ENCODE results near the gene LRRC75A. TPM values are rescaled to one million over a fixed set of nuclear protein-coding genes. Genes with fewer than 3 reads are reported as not detected.

The LRRC75A gene
- total RNA-seq, 1 donor from 2014 or later, result 7.3 TPM

- peaks cover 16% of the 10 kb centered on the region for H3K4me1 Mint-ChIP-seq (ENCODE audit: low read depth, unreplicated experiment)
- H3K27me3 Mint-ChIP-seq (ENCODE audit: unreplicated experiment), result peaks cover 2% of the 10 kb centered on the region
- no peak overlapping the region for H3K27ac Mint-ChIP-seq (ENCODE audit: unreplicated experiment)
- DNase-seq, result no peak
- H3K36me3 Mint-ChIP-seq (ENCODE audit: unreplicated experiment), result no peaks in the 10 kb centered on the region
- no peak overlapping the region for H3K4me3 Mint-ChIP-seq (ENCODE audit: unreplicated experiment)
- no peak for TF ChIP-seq CTCF (IDR thresholded peaks at IDR 0.05; ENCODE audit: partially characterized antibody, unreplicated experiment)
- H3K9me3 Mint-ChIP-seq (ENCODE audit: unreplicated experiment), result peaks cover 3% of the 10 kb centered on the region
These were observed 19.5 kb downstream of the LRRC75A start for GRCh38 chr17:16472539-16472938.

- no peaks in the 10 kb centered on the region for H3K36me3 Mint-ChIP-seq (ENCODE audit: unreplicated experiment)
- DNase-seq, result no peak
- no peak overlapping the region for H3K4me3 Mint-ChIP-seq (ENCODE audit: unreplicated experiment)
- peaks cover 3% of the 10 kb centered on the region for H3K9me3 Mint-ChIP-seq (ENCODE audit: unreplicated experiment)
- peaks cover 17% of the 10 kb centered on the region for H3K4me1 Mint-ChIP-seq (ENCODE audit: low read depth, unreplicated experiment)
- no peak for TF ChIP-seq CTCF (IDR thresholded peaks at IDR 0.05; ENCODE audit: partially characterized antibody, unreplicated experiment)
- H3K27ac Mint-ChIP-seq (ENCODE audit: unreplicated experiment), result peak overlapping the region; percentile 34
- H3K27me3 Mint-ChIP-seq (ENCODE audit: unreplicated experiment), result peaks cover 5% of the 10 kb centered on the region
These were observed 20.7 kb downstream of the LRRC75A start for GRCh38 chr17:16471295-16471694.

GRCh38 chr17:16470265-16470664 is 21.7 kb downstream of the LRRC75A start:
- no peak for TF ChIP-seq CTCF (IDR thresholded peaks at IDR 0.05; ENCODE audit: partially characterized antibody, unreplicated experiment)
- Mint-ChIP-seq H3K27ac (ENCODE audit: unreplicated experiment) (peak overlapping the region; percentile 77), H3K27me3 (ENCODE audit: unreplicated experiment) (peaks cover 7% of the 10 kb centered on the region), H3K4me3 (ENCODE audit: unreplicated experiment) (peak overlapping the region; percentile 37), H3K9me3 (ENCODE audit: unreplicated experiment) (peaks cover 3% of the 10 kb centered on the region), H3K4me1 (ENCODE audit: low read depth, unreplicated experiment) (peaks cover 18% of the 10 kb centered on the region), H3K36me3 (ENCODE audit: unreplicated experiment) (no peaks in the 10 kb centered on the region)
- DNase-seq, result peak; percentile 43

GRCh38 chr17:16468428-16468992 is 23.5 kb downstream of the LRRC75A start:
- H3K36me3 Mint-ChIP-seq (ENCODE audit: unreplicated experiment), result no peaks in the 10 kb centered on the region
- TF ChIP-seq CTCF (IDR thresholded peaks at IDR 0.05; ENCODE audit: partially characterized antibody, unreplicated experiment), result no peak
- H3K27ac Mint-ChIP-seq (ENCODE audit: unreplicated experiment), result no peak overlapping the region
- peaks cover 10% of the 10 kb centered on the region for H3K27me3 Mint-ChIP-seq (ENCODE audit: unreplicated experiment)
- H3K9me3 Mint-ChIP-seq (ENCODE audit: unreplicated experiment), result peaks cover 3% of the 10 kb centered on the region
- no peak overlapping the region for H3K4me3 Mint-ChIP-seq (ENCODE audit: unreplicated experiment)
- no peak for DNase-seq
- peaks cover 25% of the 10 kb centered on the region for H3K4me1 Mint-ChIP-seq (ENCODE audit: low read depth, unreplicated experiment)

- no peak overlapping the region for H3K4me3 Mint-ChIP-seq (ENCODE audit: unreplicated experiment)
- no peak overlapping the region for H3K27ac Mint-ChIP-seq (ENCODE audit: unreplicated experiment)
- peaks cover 10% of the 10 kb centered on the region for H3K27me3 Mint-ChIP-seq (ENCODE audit: unreplicated experiment)
- no peaks in the 10 kb centered on the region for H3K36me3 Mint-ChIP-seq (ENCODE audit: unreplicated experiment)
- H3K9me3 Mint-ChIP-seq (ENCODE audit: unreplicated experiment), result peaks cover 3% of the 10 kb centered on the region
- DNase-seq, result no peak
- peaks cover 29% of the 10 kb centered on the region for H3K4me1 Mint-ChIP-seq (ENCODE audit: low read depth, unreplicated experiment)
- TF ChIP-seq CTCF (IDR thresholded peaks at IDR 0.05; ENCODE audit: partially characterized antibody, unreplicated experiment), result no peak
These were observed 24.1 kb downstream of the LRRC75A start for GRCh38 chr17:16467886-16468285.
